WTC11 (cell line): ENCODE results near the gene RXRB. TPM values are rescaled to one million over a fixed set of nuclear protein-coding genes. Genes with fewer than 3 reads are reported as not detected.

Experiments used
- ATAC-seq: fragments of 200-7000 bp; cut with Tn5 transposase; 2 replicates; pipeline ENCODE4 v1.10.0; 2021; ENCODE audit warnings: mild to moderate bottlenecking, moderate library complexity
- CTCF ChIA-PET: fragments of 300-600 bp; sonication (Branson Sonifier 250); formaldehyde crosslinking; loops from one replicate; lab custom pipeline; 2021; ENCODE audit warnings: antibody characterized with exemption; lab: Charles Lee
- POLR2A ChIA-PET: fragments of 350-600 bp; sonication (Branson Sonifier 250); formaldehyde crosslinking; loops from one replicate; lab custom pipeline; 2021; ENCODE audit warnings: antibody characterized with exemption; lab: Charles Lee
- DNase-seq: peaks from one replicate; pipeline ENCODE4 v3.0.0; 2021; ENCODE audit warnings: low spot score
- H3K27ac Mint-ChIP-seq: 2 replicates; pipeline ENCODE4 v1.8.0; 2021; ENCODE audit warnings: mixed read lengths
- H3K27me3 Mint-ChIP-seq: 2 replicates; pipeline ENCODE4 v1.8.0; 2021; ENCODE audit warnings: low read depth, mild to moderate bottlenecking, moderate library complexity, mixed read lengths
- H3K36me3 Mint-ChIP-seq: 2 replicates; pipeline ENCODE4 v1.8.0; 2021; ENCODE audit warnings: mixed read lengths
- H3K4me1 Mint-ChIP-seq: 2 replicates; pipeline ENCODE4 v1.8.0; 2022; ENCODE audit warnings: mixed read lengths
- H3K4me3 Mint-ChIP-seq: 2 replicates; pipeline ENCODE4 v1.8.0; 2021; ENCODE audit warnings: mild to moderate bottlenecking, moderate library complexity, mixed read lengths
- H3K9me3 Mint-ChIP-seq: 2 replicates; pipeline ENCODE4 v1.8.0; 2021; ENCODE audit warnings: mixed read lengths
- CREM ChIP-seq: sonication (generic); formaldehyde crosslinking; IDR thresholded peaks from 2 replicates; pipeline ENCODE4 v1.8.1; 2022; ENCODE audit warnings: mild to moderate bottlenecking, missing genetic modification reagents, moderate library complexity
- ETV6 ChIP-seq: sonication (generic); formaldehyde crosslinking; IDR thresholded peaks from 2 replicates; pipeline ENCODE4 v1.8.1; 2022; ENCODE audit warnings: mild to moderate bottlenecking, missing genetic modification reagents
- IRF2 ChIP-seq: sonication (generic); formaldehyde crosslinking; IDR thresholded peaks from 2 replicates; pipeline ENCODE4 v1.8.0; 2022; ENCODE audit warnings: low read depth, missing genetic modification reagents, borderline replicate concordance
- MYBL2 ChIP-seq: sonication (generic); formaldehyde crosslinking; IDR thresholded peaks from 2 replicates; pipeline ENCODE4 v1.8.1; 2023; ENCODE audit warnings: mild to moderate bottlenecking, moderate library complexity, missing genetic modification reagents
- NFATC4 ChIP-seq: fragments of 250-450 bp; sonication (Bioruptor Pico); IDR thresholded peaks from 2 replicates; pipeline ENCODE4 v1.9.0; 2021; ENCODE audit warnings: mild to moderate bottlenecking
- NR2C2 ChIP-seq: sonication (generic); formaldehyde crosslinking; IDR thresholded peaks from 2 replicates; pipeline ENCODE4 v1.8.0; 2022; ENCODE audit warnings: mild to moderate bottlenecking, missing genetic modification reagents
- RELA ChIP-seq: sonication (generic); formaldehyde crosslinking; IDR thresholded peaks from 2 replicates; pipeline ENCODE4 v1.8.1; 2022; ENCODE audit warnings: missing genetic modification reagents, mild to moderate bottlenecking, borderline replicate concordance
- TP53 ChIP-seq: sonication (generic); formaldehyde crosslinking; IDR thresholded peaks from 2 replicates; pipeline ENCODE4 v1.8.1; 2023; ENCODE audit warnings: mild to moderate bottlenecking, missing genetic modification reagents
- ZBTB21 ChIP-seq: sonication (generic); formaldehyde crosslinking; IDR thresholded peaks from 2 replicates; pipeline ENCODE4 v1.8.1; 2023; ENCODE audit warnings: mild to moderate bottlenecking, missing genetic modification reagents, borderline replicate concordance
- ZNF396 ChIP-seq: fragments of 250-450 bp; sonication (Bioruptor Pico); IDR thresholded peaks from 2 replicates; pipeline ENCODE4 v1.8.0; 2021; ENCODE audit warnings: mild to moderate bottlenecking, moderate library complexity, borderline replicate concordance
- ZNF423 ChIP-seq: fragments of 250-450 bp; sonication (Bioruptor Pico); IDR thresholded peaks from 2 replicates; pipeline ENCODE4 v2.1.2; 2022; ENCODE audit warnings: mild to moderate bottlenecking, moderate library complexity
- total RNA-seq: library from RNA; stranded (reverse); gene quantifications from 3 replicates; pipeline ENCODE4 v1.2.3, GENCODE V29; 2021
- TF ChIP-seq, protein P1 (sequence below): sonication (generic); formaldehyde crosslinking; IDR thresholded peaks from 2 replicates; pipeline ENCODE4 v1.8.0; 2023; ENCODE audit warnings: missing genetic modification reagents, mild to moderate bottlenecking, borderline replicate concordance
- TF ChIP-seq, protein P2 (sequence below): fragments of 250-450 bp; sonication (Bioruptor Pico); IDR thresholded peaks from 2 replicates; pipeline ENCODE4 v1.9.0; 2021; ENCODE audit warnings: moderate library complexity, mild to moderate bottlenecking, inconsistent platforms, borderline replicate concordance
- TF ChIP-seq, protein P3 (sequence below): sonication (generic); formaldehyde crosslinking; IDR thresholded peaks from 2 replicates; pipeline ENCODE4 v1.8.0; 2022; ENCODE audit warnings: mild to moderate bottlenecking, missing genetic modification reagents
- TF ChIP-seq, protein P4 (sequence below): sonication (generic); formaldehyde crosslinking; IDR thresholded peaks from 2 replicates; pipeline ENCODE4 v1.8.0; 2022; ENCODE audit warnings: missing genetic modification reagents

Gene RXRB
- total RNA-seq, 1 experiment from 2014 or later: 24.5 TPM

DNA sequence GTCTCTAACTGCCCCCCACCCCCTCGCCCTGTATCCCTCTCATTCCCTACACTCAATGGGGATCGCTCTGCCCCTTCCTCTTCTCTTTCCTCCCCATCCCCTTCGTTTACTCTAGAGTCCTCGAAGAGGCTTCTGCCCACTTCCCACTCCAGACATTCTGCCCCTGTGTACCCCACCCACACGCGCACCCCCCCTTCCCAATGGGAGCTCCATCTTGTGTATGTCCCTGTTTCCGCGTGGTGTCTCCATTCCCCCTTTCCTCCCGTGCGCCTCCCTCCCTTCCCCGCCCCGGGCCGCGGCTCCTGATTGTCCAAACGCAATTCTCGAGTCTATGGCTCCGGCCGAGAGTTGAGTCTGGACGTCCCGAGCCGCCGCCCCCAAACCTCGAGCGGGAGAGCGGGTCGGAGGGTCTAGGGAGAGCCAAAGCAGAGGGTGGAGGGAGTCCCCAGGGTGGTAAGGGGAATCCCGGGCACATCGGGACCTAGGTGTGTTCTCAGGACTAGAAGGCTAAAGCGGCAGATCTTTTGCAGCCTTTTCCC lies 7.2 kb upstream of the RXRB start (continued):
- TF ChIP-seq, protein P1, sequence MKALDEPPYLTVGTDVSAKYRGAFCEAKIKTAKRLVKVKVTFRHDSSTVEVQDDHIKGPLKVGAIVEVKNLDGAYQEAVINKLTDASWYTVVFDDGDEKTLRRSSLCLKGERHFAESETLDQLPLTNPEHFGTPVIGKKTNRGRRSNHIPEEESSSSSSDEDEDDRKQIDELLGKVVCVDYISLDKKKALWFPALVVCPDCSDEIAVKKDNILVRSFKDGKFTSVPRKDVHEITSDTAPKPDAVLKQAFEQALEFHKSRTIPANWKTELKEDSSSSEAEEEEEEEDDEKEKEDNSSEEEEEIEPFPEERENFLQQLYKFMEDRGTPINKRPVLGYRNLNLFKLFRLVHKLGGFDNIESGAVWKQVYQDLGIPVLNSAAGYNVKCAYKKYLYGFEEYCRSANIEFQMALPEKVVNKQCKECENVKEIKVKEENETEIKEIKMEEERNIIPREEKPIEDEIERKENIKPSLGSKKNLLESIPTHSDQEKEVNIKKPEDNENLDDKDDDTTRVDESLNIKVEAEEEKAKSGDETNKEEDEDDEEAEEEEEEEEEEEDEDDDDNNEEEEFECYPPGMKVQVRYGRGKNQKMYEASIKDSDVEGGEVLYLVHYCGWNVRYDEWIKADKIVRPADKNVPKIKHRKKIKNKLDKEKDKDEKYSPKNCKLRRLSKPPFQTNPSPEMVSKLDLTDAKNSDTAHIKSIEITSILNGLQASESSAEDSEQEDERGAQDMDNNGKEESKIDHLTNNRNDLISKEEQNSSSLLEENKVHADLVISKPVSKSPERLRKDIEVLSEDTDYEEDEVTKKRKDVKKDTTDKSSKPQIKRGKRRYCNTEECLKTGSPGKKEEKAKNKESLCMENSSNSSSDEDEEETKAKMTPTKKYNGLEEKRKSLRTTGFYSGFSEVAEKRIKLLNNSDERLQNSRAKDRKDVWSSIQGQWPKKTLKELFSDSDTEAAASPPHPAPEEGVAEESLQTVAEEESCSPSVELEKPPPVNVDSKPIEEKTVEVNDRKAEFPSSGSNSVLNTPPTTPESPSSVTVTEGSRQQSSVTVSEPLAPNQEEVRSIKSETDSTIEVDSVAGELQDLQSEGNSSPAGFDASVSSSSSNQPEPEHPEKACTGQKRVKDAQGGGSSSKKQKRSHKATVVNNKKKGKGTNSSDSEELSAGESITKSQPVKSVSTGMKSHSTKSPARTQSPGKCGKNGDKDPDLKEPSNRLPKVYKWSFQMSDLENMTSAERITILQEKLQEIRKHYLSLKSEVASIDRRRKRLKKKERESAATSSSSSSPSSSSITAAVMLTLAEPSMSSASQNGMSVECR (CRISPR knock-in tag): no peak
- TF ChIP-seq, all 79 proteins: peak for 0

DNA sequence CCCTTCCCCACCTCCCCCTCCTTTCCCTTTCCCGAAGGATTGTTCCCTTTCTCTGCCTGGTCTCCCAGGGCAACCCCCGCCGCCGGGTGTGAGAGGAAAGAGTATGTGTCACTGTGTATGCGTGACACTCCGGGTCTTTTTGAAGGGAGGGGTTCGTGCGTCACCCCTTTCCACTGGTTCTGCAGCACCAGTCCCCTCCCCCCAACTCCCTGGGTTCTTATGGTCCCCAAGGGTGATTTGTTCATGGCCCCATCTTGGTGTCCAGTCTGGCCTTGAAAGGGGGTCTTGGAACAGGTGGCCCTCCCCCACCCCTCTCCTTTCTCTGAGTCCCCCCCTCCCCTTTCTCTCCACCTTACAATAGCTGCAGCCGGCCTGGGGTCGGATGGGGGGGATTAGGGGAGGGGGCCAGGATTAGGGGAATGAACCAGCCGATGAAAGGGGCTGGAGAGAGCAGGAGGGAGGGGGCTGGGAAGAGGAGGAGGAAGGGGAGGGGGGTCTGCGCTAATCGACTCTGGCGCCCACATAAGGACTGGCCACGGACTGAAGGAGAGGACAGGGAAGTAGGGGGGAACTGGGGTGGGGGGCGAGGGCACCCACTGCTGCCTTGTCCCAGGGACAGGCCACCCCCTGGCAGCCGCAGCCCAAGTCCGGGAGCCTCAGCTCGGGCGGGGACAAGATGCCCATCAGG lies 6.5 kb upstream of the RXRB start:
- Mint-ChIP-seq H3K4me1 (peaks cover 48% of the 10 kb centered on the region), H3K9me3 (no peaks in the 10 kb centered on the region), H3K27ac (no peak overlapping the region), H3K27me3 (peaks cover 30% of the 10 kb centered on the region), H3K36me3 (peaks cover 30% of the 10 kb centered on the region), H3K4me3 (peak overlapping the region; percentile 90)
- DNase-seq (no peak), ATAC-seq (no peak)
- POLR2A ChIA-PET: no interaction called here
- CTCF ChIA-PET: no interaction called here
- TF ChIP-seq ZNF423 (no peak), CREM (no peak), ZBTB21 (CRISPR knock-in tag) (no peak)

DNA sequence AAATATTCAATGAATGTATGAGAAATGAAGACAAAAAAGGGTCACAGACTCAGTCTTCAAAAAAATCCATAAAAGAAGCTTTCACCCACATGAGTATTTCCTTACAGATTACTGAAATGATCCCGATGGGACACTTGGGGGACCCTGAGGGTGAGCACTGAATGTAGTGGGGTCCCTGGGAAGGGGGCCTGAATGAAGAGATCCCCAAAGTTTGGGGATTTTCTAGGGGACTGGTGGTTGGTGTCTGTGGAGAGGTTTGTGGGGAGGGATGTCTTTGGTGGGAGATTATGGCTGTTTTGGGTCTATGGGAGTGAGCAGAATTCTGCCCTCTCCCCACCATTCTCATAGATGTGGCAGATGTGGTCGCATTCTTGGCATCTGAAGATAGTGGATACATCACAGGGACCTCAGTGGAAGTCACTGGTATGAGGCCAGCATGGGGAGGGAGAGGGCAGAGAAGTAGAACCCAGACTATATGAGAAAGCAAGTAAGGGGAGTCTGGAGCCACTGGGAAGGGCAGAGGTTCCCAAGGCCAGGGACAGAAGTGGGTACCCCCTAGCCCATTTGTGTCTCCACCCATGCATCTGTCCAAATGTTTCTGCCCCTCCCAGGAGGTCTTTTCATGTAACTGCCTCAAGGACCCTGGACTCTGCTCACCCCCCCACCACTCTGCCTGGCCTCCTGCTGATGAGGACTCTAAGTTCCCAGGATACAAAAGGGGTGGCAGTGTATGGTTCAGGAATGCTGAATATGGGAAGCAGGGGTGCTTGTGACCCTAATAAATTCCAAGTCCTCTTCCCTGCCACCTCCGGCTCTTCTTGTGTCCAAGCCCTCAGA lies 5.8 kb upstream of the RXRB start:
- no peak for ATAC-seq
- H3K27ac Mint-ChIP-seq: no peak overlapping the region

More for the DNA sequence above, 5.8 kb upstream of the RXRB start:
- peaks cover 35% of the 10 kb centered on the region for H3K36me3 Mint-ChIP-seq
- TF ChIP-seq, protein P2, sequence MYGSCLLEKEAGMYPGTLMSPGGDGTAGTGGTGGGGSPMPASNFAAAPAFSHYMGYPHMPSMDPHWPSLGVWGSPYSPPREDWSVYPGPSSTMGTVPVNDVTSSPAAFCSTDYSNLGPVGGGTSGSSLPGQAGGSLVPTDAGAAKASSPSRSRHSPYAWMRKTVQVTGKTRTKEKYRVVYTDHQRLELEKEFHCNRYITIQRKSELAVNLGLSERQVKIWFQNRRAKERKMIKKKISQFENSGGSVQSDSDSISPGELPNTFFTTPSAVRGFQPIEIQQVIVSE (CRISPR knock-in tag): no peak
- no peak for TF ChIP-seq TP53
- TF ChIP-seq MYBL2 (CRISPR knock-in tag): no peak
- no peak for TF ChIP-seq ZNF423
- no peak for TF ChIP-seq NR2C2 (CRISPR knock-in tag)
- TF ChIP-seq NFATC4 (CRISPR knock-in tag): no peak
- no peak for TF ChIP-seq IRF2
- TF ChIP-seq, protein P3, sequence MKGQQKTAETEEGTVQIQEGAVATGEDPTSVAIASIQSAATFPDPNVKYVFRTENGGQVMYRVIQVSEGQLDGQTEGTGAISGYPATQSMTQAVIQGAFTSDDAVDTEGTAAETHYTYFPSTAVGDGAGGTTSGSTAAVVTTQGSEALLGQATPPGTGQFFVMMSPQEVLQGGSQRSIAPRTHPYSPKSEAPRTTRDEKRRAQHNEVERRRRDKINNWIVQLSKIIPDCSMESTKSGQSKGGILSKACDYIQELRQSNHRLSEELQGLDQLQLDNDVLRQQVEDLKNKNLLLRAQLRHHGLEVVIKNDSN (CRISPR knock-in tag): no peak
- no peak for TF ChIP-seq RELA (CRISPR knock-in tag)
- TF ChIP-seq, protein P4, sequence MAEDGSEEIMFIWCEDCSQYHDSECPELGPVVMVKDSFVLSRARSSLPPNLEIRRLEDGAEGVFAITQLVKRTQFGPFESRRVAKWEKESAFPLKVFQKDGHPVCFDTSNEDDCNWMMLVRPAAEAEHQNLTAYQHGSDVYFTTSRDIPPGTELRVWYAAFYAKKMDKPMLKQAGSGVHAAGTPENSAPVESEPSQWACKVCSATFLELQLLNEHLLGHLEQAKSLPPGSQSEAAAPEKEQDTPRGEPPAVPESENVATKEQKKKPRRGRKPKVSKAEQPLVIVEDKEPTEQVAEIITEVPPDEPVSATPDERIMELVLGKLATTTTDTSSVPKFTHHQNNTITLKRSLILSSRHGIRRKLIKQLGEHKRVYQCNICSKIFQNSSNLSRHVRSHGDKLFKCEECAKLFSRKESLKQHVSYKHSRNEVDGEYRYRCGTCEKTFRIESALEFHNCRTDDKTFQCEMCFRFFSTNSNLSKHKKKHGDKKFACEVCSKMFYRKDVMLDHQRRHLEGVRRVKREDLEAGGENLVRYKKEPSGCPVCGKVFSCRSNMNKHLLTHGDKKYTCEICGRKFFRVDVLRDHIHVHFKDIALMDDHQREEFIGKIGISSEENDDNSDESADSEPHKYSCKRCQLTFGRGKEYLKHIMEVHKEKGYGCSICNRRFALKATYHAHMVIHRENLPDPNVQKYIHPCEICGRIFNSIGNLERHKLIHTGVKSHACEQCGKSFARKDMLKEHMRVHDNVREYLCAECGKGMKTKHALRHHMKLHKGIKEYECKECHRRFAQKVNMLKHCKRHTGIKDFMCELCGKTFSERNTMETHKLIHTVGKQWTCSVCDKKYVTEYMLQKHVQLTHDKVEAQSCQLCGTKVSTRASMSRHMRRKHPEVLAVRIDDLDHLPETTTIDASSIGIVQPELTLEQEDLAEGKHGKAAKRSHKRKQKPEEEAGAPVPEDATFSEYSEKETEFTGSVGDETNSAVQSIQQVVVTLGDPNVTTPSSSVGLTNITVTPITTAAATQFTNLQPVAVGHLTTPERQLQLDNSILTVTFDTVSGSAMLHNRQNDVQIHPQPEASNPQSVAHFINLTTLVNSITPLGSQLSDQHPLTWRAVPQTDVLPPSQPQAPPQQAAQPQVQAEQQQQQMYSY (CRISPR knock-in tag): no peak
- TF ChIP-seq ETV6 (CRISPR knock-in tag): no peak
- no peak for TF ChIP-seq ZNF396 (CRISPR knock-in tag)
- TF ChIP-seq CREM: no peak
- POLR2A ChIA-PET: interaction anchor here (2.0 kb wide), 1 partner anchor 234 kb away, joined by 8 read pairs; no protein-coding TSS in a partner anchor
- H3K9me3 Mint-ChIP-seq: no peaks in the 10 kb centered on the region
- CTCF ChIA-PET: interaction anchor here (2.4 kb wide), 1 partner anchor 42 kb away, joined by 31 read pairs; no protein-coding TSS in a partner anchor
- peaks cover 28% of the 10 kb centered on the region for H3K27me3 Mint-ChIP-seq
- H3K4me3 Mint-ChIP-seq: peak overlapping the region; percentile 88
- no peak for DNase-seq
- H3K4me1 Mint-ChIP-seq: peaks cover 49% of the 10 kb centered on the region
